Common myeloid progenitor, CD34-positive (primary cell): ENCODE data around the gene MCIDAS. TPM values are rescaled to one million over a fixed set of nuclear protein-coding genes. Genes with fewer than 3 reads are reported as not detected.

Experiments used
- CTCF ChIA-PET: fragments of 350-600 bp; sonication (Branson Sonifier 250); formaldehyde crosslinking; loops from one replicate; lab custom pipeline; 2021; ENCODE audit warnings: antibody characterized with exemption; lab: Charles Lee
- POLR2A ChIA-PET: fragments of 350-600 bp; sonication (Branson Sonifier 250); formaldehyde crosslinking; loops from one replicate; lab custom pipeline; 2021; ENCODE audit warnings: antibody characterized with exemption; lab: Charles Lee
- DNase-seq, 3 donors: peaks; one replicate each; pipeline versions ENCODE4 v3.0.0 to v3.0.0-alpha.2; 2013
- H3K27ac ChIP-seq, 2 experiments: 1 replicate in 1 of 2; 2 replicates in 1 of 2; pipeline ENCODE4 v1.7.0; 2013; ENCODE audit warnings: inconsistent platforms in 2 of 2, low read length in 2 of 2, mild to moderate bottlenecking in 2 of 2, low read depth in 1 of 2, moderate library complexity in 1 of 2; ENCODE audit not compliant: severe bottlenecking in 2 of 2, insufficient read depth in 1 of 2, poor library complexity in 1 of 2
- H3K27me3 ChIP-seq, 5 experiments: replicated peaks in 2 of 5; 1 replicate in 3 of 5; 2 replicates in 2 of 5; pipeline versions ENCODE4 v1.6.1 to v1.7.0; 2013; ENCODE audit warnings: low read length in 4 of 5, mild to moderate bottlenecking in 2 of 5, moderate library complexity in 2 of 5, inconsistent platforms in 1 of 5; ENCODE audit not compliant: insufficient read depth in 5 of 5, control insufficient read depth in 4 of 5
- H3K36me3 ChIP-seq, 4 experiments: 1 replicate in 2 of 4; 2 replicates in 2 of 4; pipeline versions ENCODE4 v1.6.1 to v1.7.0; 2013; ENCODE audit warnings: low read length in 3 of 4, control low read depth in 1 of 4, mild to moderate bottlenecking in 1 of 4; ENCODE audit not compliant: control insufficient read depth in 4 of 4, insufficient read depth in 4 of 4
- H3K4me1 ChIP-seq, 4 experiments: 1 replicate in 3 of 4; 2 replicates in 1 of 4; pipeline versions ENCODE4 v1.6.1 to v1.7.1; 2013; ENCODE audit warnings: low read length in 3 of 4, mild to moderate bottlenecking in 3 of 4, control low read depth in 1 of 4, inconsistent platforms in 1 of 4, moderate library complexity in 1 of 4; ENCODE audit not compliant: control insufficient read depth in 4 of 4, insufficient read depth in 4 of 4; ENCODE audit errors: control extremely low read depth in 1 of 4
- H3K4me3 ChIP-seq, 7 experiments: 1 replicate in 4 of 7; 2 replicates in 3 of 7; pipeline versions ENCODE4 v1.5.1 to v1.7.0; 2013; ENCODE audit warnings: mild to moderate bottlenecking in 7 of 7, low read length in 6 of 7, moderate library complexity in 6 of 7, inconsistent platforms in 2 of 7, low read depth in 2 of 7, control low read depth in 1 of 7; ENCODE audit not compliant: insufficient read depth in 4 of 7, control insufficient read depth in 1 of 7; ENCODE audit errors: extremely low read depth in 1 of 7
- H3K9me3 ChIP-seq, 5 experiments: 1 replicate in 4 of 5; 2 replicates in 1 of 5; pipeline versions ENCODE4 v1.6.1 to v1.7.1; 2013; ENCODE audit warnings: low read length in 4 of 5, mild to moderate bottlenecking in 2 of 5, inconsistent platforms in 1 of 5, low read depth in 1 of 5, moderate library complexity in 1 of 5; ENCODE audit not compliant: control insufficient read depth in 4 of 5, insufficient read depth in 2 of 5; ENCODE audit errors: control extremely low read depth in 1 of 5
- WGBS: methylation state at CpG from one replicate; pipeline ENCODE4 v1.1.5; 2013; ENCODE audit not compliant: insufficient coverage; 5-methylcytosine and 5-hydroxymethylcytosine counted together
- polyA plus RNA-seq: library from polyadenylated mRNA; unstranded; fragments of 120-200 nt; gene quantifications from one replicate; pipeline ENCODE4 v1.2.1, GENCODE V29; 2013

The MCIDAS gene
- not detected for polyA plus RNA-seq

GRCh38 chr5:55226934-55227663 lies at the start of gene MCIDAS:
Gene MCIDAS (minus strand): TSS chr5:55227315. CDS start chr5:55227138, 177 bp downstream.
- Histone ChIP-seq H3K4me3 (peak within 1 kb of the TSS; percentile 16 to 66 (median 42)), H3K4me1 (peaks cover 3 to 45% (median 35%) of the 10 kb centered on the region in 4 experiments), H3K36me3 (no peaks in the 10 kb centered on the region), H3K27me3 (peaks cover 62 to 99% (median 72%) of the 10 kb centered on the region in 5 experiments), H3K9me3 (peaks cover 0 to 5% (median 0%) of the 10 kb centered on the region in 5 experiments), H3K27ac (no peak within 1 kb of the TSS)
- peak in 2 of 3 donors; percentile 61 to 72 for DNase-seq
- WGBS, result under 1% methylated on average over 19 of the region's 80 CpGs
- CTCF ChIA-PET, result interaction anchor here (1.1 to 3.8 kb wide), 6 partner anchors 9 to 67 kb away, joined by 3 to 17 read pairs (median 3); partner anchors contain the start of gene GPX8
- POLR2A ChIA-PET, result no interaction called here

- Histone ChIP-seq H3K4me1 (no peaks in the 10 kb centered on the region), H3K27ac (no peak overlapping the region), H3K27me3 (no peaks in the 10 kb centered on the region), H3K9me3 (no peaks in the 10 kb centered on the region), H3K4me3 (no peak overlapping the region), H3K36me3 (peaks cover 10 to 70% (median 38%) of the 10 kb centered on the region in 4 experiments)
- ChIA-PET POLR2A (no interaction called here), CTCF (no interaction called here)
- DNase-seq, result no peak
- 100% methylated on average over 1 of the region's 1 CpG for WGBS
Observed at GRCh38 chr5:55276771-55277170, 49.7 kb upstream of the MCIDAS start.

GRCh38 chr5:55258339-55258738 lies 31.2 kb upstream of the MCIDAS start:
- H3K9me3 ChIP-seq, result no peaks in the 10 kb centered on the region
- WGBS, result 94% methylated on average over 3 of the region's 3 CpGs
- DNase-seq, result no peak
- H3K4me3 ChIP-seq, result no peak overlapping the region
- H3K36me3 ChIP-seq, result peaks cover 15 to 50% (median 31%) of the 10 kb centered on the region in 4 experiments
- H3K27me3 ChIP-seq, result no peaks in the 10 kb centered on the region
- H3K4me1 ChIP-seq, result peaks cover 0 to 4% (median 2%) of the 10 kb centered on the region in 4 experiments
- ChIA-PET POLR2A (no interaction called here), CTCF (interaction anchor here (0.6 to 1.3 kb wide), 3 partner anchors 27 to 720 kb away, joined by 3 to 4 read pairs (median 3); no protein-coding TSS in a partner anchor)
- H3K27ac ChIP-seq, result no peak overlapping the region

- 100% methylated on average over 3 of the region's 4 CpGs for whole genome bisulfite sequencing
- CTCF ChIA-PET, result no interaction called here
- H3K27ac ChIP-seq, result no peak overlapping the region
- POLR2A ChIA-PET, result no interaction called here
- no peaks in the 10 kb centered on the region for H3K27me3 ChIP-seq
- peaks cover 0 to 10% (median 4%) of the 10 kb centered on the region in 4 experiments for H3K4me1 ChIP-seq
- H3K36me3 ChIP-seq, result peaks cover 9 to 32% (median 21%) of the 10 kb centered on the region in 4 experiments
- H3K9me3 ChIP-seq, result no peaks in the 10 kb centered on the region
- no peak for DNase-seq
- H3K4me3 ChIP-seq, result no peak overlapping the region
Observed at GRCh38 chr5:55254802-55255201, 27.7 kb upstream of the MCIDAS start.

DNA sequence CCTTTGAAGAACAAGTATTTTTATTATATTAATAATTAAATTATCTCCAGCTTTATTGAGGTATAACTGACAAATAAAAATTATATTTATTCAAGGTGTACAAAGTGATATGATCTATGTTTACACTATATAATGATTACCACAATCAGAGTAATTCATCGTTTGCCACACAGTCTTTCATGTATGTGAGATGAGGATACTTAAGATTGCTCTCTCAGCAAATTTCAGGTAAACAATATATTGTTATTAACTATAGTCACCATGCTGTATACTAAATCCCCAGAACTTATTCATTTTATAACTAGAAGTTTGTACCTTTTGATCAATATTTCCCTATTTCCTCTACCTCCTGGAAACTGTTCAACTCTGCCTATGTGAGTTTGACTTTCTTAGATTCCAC lies 22.9 kb upstream of the MCIDAS start:
- ChIA-PET CTCF (no interaction called here), POLR2A (no interaction called here)
- Histone ChIP-seq H3K36me3 (peaks cover 0 to 7% (median 4%) of the 10 kb centered on the region in 4 experiments), H3K4me1 (peaks cover 0 to 6% (median 2%) of the 10 kb centered on the region in 4 experiments), H3K9me3 (peaks cover 0 to 8% (median 3%) of the 10 kb centered on the region in 5 experiments), H3K27ac (no peak overlapping the region), H3K27me3 (no peaks in the 10 kb centered on the region), H3K4me3 (no peak overlapping the region)
- WGBS, result no CpG with 5 or more reads among the region's 1 CpG
- DNase-seq, result no peak

GRCh38 chr5:55241746-55242145 lies 14.6 kb upstream of the MCIDAS start:
- Histone ChIP-seq H3K4me1 (no peaks in the 10 kb centered on the region), H3K36me3 (no peaks in the 10 kb centered on the region), H3K4me3 (no peak overlapping the region), H3K27ac (no peak overlapping the region), H3K9me3 (peaks cover 0 to 2% (median 0%) of the 10 kb centered on the region in 5 experiments), H3K27me3 (peaks cover 8 to 25% (median 9%) of the 10 kb centered on the region in 5 experiments)
- 98% methylated on average over 4 of the region's 4 CpGs for WGBS
- ChIA-PET CTCF (no interaction called here), POLR2A (no interaction called here)
- DNase-seq, result no peak

GRCh38 chr5:55236800-55237199 lies 9.7 kb upstream of the MCIDAS start:
- Histone ChIP-seq H3K27me3 (peaks cover 13 to 72% (median 34%) of the 10 kb centered on the region in 5 experiments), H3K4me3 (no peak overlapping the region), H3K9me3 (no peaks in the 10 kb centered on the region), H3K4me1 (peaks cover 0 to 27% (median 25%) of the 10 kb centered on the region in 4 experiments), H3K36me3 (no peaks in the 10 kb centered on the region), H3K27ac (no peak overlapping the region)
- WGBS, result 88% methylated on average over 10 of the region's 10 CpGs
- DNase-seq, result no peak
- POLR2A ChIA-PET, result no interaction called here
- CTCF ChIA-PET, result interaction anchor here (0.7 to 4.0 kb wide), 3 partner anchors 9 to 65 kb away, joined by 6 to 17 read pairs (median 10); no protein-coding TSS in a partner anchor
